ENCODE results near the gene TBX5. TPM values are rescaled to one million over a fixed set of nuclear protein-coding genes. Genes with fewer than 3 reads are reported as not detected.

TBX5 gene
- total RNA-seq, 2 experiments from 2014 or later = not detected

DNA sequence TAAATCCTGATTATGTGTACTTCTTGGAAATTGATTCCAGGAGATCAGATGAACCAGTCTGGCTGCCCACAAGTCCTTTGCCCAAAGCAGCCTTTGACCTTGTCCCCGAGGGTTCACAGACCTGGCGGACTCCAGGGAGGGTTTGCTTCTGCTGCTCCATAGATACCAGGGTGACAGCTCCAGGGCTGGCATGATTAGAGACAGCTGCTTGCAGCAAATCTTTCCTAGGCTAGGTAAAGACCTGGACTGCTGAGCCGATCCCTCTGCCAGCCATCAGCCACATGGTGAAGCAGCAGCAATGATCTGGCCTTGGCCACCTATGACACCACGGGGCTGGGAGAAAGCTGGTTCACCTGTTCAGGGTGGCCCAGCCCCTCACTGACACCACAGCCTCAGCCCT is 10.1 kb upstream of the TBX5 start:
- no peaks in the 10 kb centered on the region for H3K36me3 Mint-ChIP-seq (ENCODE audit: low read depth)
- peaks cover 60% of the 10 kb centered on the region for H3K27me3 Mint-ChIP-seq
- no peaks in the 10 kb centered on the region for H3K4me1 Mint-ChIP-seq (ENCODE audit: low read depth)
- intact Hi-C loops (cut with micrococcal nuclease) = no loop called here
- DNase-seq (no peak), ATAC-seq (no peak)
- TF ChIP-seq, protein P1, sequence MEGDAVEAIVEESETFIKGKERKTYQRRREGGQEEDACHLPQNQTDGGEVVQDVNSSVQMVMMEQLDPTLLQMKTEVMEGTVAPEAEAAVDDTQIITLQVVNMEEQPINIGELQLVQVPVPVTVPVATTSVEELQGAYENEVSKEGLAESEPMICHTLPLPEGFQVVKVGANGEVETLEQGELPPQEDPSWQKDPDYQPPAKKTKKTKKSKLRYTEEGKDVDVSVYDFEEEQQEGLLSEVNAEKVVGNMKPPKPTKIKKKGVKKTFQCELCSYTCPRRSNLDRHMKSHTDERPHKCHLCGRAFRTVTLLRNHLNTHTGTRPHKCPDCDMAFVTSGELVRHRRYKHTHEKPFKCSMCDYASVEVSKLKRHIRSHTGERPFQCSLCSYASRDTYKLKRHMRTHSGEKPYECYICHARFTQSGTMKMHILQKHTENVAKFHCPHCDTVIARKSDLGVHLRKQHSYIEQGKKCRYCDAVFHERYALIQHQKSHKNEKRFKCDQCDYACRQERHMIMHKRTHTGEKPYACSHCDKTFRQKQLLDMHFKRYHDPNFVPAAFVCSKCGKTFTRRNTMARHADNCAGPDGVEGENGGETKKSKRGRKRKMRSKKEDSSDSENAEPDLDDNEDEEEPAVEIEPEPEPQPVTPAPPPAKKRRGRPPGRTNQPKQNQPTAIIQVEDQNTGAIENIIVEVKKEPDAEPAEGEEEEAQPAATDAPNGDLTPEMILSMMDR (IDR thresholded peaks at IDR 0.05) = no peak
- H3K27ac Mint-ChIP-seq = no peak overlapping the region
- CTCF ChIA-PET = no interaction called here
- H3K4me3 Mint-ChIP-seq = no peak overlapping the region
- no peaks in the 10 kb centered on the region for H3K9me3 Mint-ChIP-seq
- POLR2A ChIA-PET = no interaction called here

DNA sequence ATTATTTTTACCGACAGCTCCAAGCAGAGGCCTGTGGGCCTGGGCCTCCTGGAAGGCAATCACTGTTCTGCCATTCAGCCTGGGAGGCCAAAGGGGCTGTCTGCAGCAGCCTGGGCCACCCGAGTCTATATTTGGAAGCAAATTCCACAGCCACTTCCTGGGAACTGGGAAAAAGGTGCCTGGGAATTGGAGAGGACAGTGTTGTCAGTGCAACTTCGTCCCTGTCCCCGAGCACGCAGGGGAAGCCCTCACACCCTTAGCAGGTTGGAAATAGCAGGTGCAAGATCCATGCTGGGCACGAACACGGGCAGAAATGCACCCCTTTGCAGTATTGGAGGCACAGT is 9.6 kb upstream of the TBX5 start:
- ChIA-PET POLR2A (no interaction called here), CTCF (no interaction called here)
- no peaks in the 10 kb centered on the region for H3K4me1 Mint-ChIP-seq (ENCODE audit: low read depth)
- no peak for ATAC-seq
- no peaks in the 10 kb centered on the region for H3K9me3 Mint-ChIP-seq
- no peak overlapping the region for H3K27ac Mint-ChIP-seq
- H3K4me3 Mint-ChIP-seq = no peak overlapping the region
- TF ChIP-seq, protein P1 (IDR thresholded peaks at IDR 0.05) = no peak
- intact Hi-C loops (cut with micrococcal nuclease) = no loop called here
- peaks cover 65% of the 10 kb centered on the region for H3K27me3 Mint-ChIP-seq
- no peak for DNase-seq
- H3K36me3 Mint-ChIP-seq (ENCODE audit: low read depth) = no peaks in the 10 kb centered on the region

DNA sequence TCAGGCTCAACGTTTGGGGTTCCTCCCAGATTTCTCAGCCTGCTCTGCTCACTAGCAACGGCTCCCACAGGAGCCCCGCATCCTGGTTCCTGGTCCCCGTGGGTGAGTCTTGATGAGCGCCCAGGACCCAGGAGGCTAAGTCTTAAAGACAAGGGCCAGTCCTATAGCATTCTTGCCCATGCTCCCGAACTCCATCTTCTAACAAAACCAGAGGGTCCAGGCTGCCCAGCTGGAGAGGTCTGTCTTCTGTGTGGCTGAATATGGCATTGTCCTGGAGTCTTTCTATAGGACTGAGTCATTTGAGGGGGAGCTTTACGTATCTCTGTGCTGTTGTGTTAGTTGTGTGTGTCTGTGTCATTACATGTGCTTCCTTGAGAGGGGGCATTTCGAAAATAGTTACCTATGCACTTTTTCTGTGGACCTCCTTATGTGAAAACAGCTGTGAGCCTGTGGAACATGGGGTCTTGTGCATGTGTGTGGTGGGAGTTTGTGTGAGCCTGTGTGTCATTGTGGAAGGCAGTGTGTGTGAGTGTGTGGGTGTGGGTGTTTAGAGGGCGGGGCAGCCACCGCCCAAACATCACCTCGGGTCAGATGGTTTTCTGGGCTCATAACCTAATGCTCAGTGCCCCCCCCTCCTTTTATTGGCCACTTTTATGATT is 9.1 kb upstream of the TBX5 start:
- Mint-ChIP-seq H3K36me3 (ENCODE audit: low read depth) (no peaks in the 10 kb centered on the region), H3K27ac (no peak overlapping the region), H3K4me3 (no peak overlapping the region), H3K4me1 (ENCODE audit: low read depth) (peaks cover 5% of the 10 kb centered on the region), H3K9me3 (no peaks in the 10 kb centered on the region), H3K27me3 (peaks cover 68% of the 10 kb centered on the region)
- POLR2A ChIA-PET = no interaction called here
- ATAC-seq (no peak), DNase-seq (no peak)
- TF ChIP-seq, protein P1 (IDR thresholded peaks at IDR 0.05) = no peak
- CTCF ChIA-PET = no interaction called here
- intact Hi-C loops (cut with micrococcal nuclease) = no loop called here

DNA sequence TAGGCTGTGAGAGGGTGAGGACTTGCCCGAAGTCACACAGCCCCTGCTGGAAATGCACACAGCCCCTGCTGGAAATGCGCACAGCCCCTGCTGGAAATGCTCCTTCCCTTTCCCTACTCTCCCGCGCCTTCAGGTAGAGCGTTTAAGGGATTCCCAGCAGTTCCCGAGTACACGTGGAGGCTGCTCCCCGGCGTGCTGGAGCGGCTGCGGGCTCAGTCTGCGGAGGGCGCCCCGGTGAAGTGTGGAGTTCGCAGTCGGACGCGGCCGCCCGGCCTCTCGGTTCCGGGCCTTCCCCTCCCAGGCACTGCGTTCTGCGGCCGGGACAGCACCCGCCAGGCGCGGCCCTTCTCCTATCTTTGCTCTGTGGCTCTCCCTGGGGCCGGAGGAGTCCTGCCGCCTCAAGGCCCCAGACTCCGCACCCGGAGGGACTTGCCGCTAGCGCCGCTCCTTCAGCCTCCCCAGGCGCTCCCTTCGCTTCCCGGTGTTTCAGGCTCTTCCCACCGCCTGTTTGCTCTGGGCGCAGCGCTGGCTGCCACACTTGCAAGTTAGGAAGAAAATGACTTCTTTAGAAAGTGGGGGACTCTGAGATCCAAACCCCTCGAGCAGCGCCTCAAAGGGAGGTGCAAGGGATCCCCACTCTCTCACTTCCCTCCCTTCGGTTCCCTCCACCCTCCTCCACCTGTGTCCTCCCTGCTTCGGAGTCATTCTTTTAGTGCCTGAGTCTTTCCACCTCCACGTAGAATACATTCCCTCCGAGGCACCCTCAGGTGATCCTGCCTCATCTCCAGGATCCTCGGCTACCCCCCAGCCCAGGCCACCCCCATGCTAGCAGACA is 8.3 kb upstream of the TBX5 start:
- Mint-ChIP-seq H3K4me1 (ENCODE audit: low read depth) (peaks cover 8% of the 10 kb centered on the region), H3K27ac (no peak overlapping the region), H3K9me3 (no peaks in the 10 kb centered on the region), H3K36me3 (ENCODE audit: low read depth) (no peaks in the 10 kb centered on the region), H3K27me3 (peaks cover 73% of the 10 kb centered on the region), H3K4me3 (no peak overlapping the region)
- ChIA-PET POLR2A (no interaction called here), CTCF (no interaction called here)
- intact Hi-C loops (cut with micrococcal nuclease) = no loop called here
- DNase-seq (no peak), ATAC-seq (no peak)
- TF ChIP-seq, protein P1 (IDR thresholded peaks at IDR 0.05) = no peak
